ENCODE results near the gene HAPLN3.
A peak's percentile ranks its signal among the peaks of the same experiment; 100 is the strongest.
"Not testable (repeated sequence)": the region's sequence is repeated elsewhere in the genome, so short reads cannot be mapped to it uniquely, and the experiment has no call there.

HAPLN3 gene

GRCh38 chr15:88894819-88895767, at the start of gene HAPLN3:
HAPLN3 (minus strand) TSS chr15:88895544; CDS start chr15:88887298, 8,246 bp downstream.
- DNase-seq (ENCODE audit: low read depth) = no peak

- no peak for DNase-seq (ENCODE audit: low read depth)
Observed at GRCh38 chr15:88940110-88940675, 44.8 kb upstream of the HAPLN3 start.

GRCh38 chr15:88939486-88939806, 44.1 kb upstream of the HAPLN3 start:
- DNase-seq (ENCODE audit: low read depth) = no peak

GRCh38 chr15:88938802-88939485, 43.6 kb upstream of the HAPLN3 start:
- no peak for DNase-seq (ENCODE audit: low read depth)

GRCh38 chr15:88934449-88934848, 39.1 kb upstream of the HAPLN3 start:
- not testable (repeated sequence) for DNase-seq (ENCODE audit: low read depth)

GRCh38 chr15:88932875-88933330, 37.6 kb upstream of the HAPLN3 start:
- DNase-seq (ENCODE audit: low read depth) = no peak

GRCh38 chr15:88932271-88932874, 37.0 kb upstream of the HAPLN3 start:
- DNase-seq (ENCODE audit: low read depth) = no peak

- DNase-seq (ENCODE audit: low read depth) = no peak
Observed at GRCh38 chr15:88930579-88930978, 35.2 kb upstream of the HAPLN3 start.

GRCh38 chr15:88929358-88930098, 34.2 kb upstream of the HAPLN3 start:
- not testable (repeated sequence) for DNase-seq (ENCODE audit: low read depth)

GRCh38 chr15:88928192-88928591, 32.8 kb upstream of the HAPLN3 start:
- not testable (repeated sequence) for DNase-seq (ENCODE audit: low read depth)

GRCh38 chr15:88925648-88926047, 30.3 kb upstream of the HAPLN3 start:
- DNase-seq (ENCODE audit: low read depth) = not testable (repeated sequence)

GRCh38 chr15:88920892-88921435, 25.6 kb upstream of the HAPLN3 start:
- not testable (repeated sequence) for DNase-seq (ENCODE audit: low read depth)

- DNase-seq (ENCODE audit: low read depth) = no peak
Observed at GRCh38 chr15:88920186-88920891, 25.0 kb upstream of the HAPLN3 start.

- DNase-seq (ENCODE audit: low read depth) = no peak
Observed at GRCh38 chr15:88918738-88919137, 23.4 kb upstream of the HAPLN3 start.

- DNase-seq (ENCODE audit: low read depth) = no peak
Observed at GRCh38 chr15:88917760-88918159, 22.4 kb upstream of the HAPLN3 start.

GRCh38 chr15:88915354-88915753, 20.0 kb upstream of the HAPLN3 start:
- no peak for DNase-seq (ENCODE audit: low read depth)

GRCh38 chr15:88913850-88914169, 18.5 kb upstream of the HAPLN3 start:
- DNase-seq (ENCODE audit: low read depth) = no peak

GRCh38 chr15:88913017-88913849, 17.9 kb upstream of the HAPLN3 start, which contains the start of gene MFGE8:
MFGE8 (minus strand) TSS chr15:88913379; CDS start chr15:88913319, 60 bp downstream.
- DNase-seq (ENCODE audit: low read depth) = peak; percentile 51

GRCh38 chr15:88912500-88912921, 17.2 kb upstream of the HAPLN3 start:
- DNase-seq (ENCODE audit: low read depth) = no peak

- DNase-seq (ENCODE audit: low read depth) = no peak
Observed at GRCh38 chr15:88911766-88912118, 16.4 kb upstream of the HAPLN3 start.
